HepG2 (cell line): ENCODE measurements around the gene CDC37. TPM values are rescaled to one million over a fixed set of nuclear protein-coding genes. Genes with fewer than 3 reads are reported as not detected.

Experiments
- ATAC-seq: fragments of 200-7000 bp; cut with Tn5 transposase; 3 replicates; pipeline ENCODE4 v1.9.1; 2020; ENCODE audit warnings: mild to moderate bottlenecking, moderate library complexity
- BruUV-seq: library from RNA; stranded (reverse); fragments of 400-500 nt; replicated peaks from 2 replicates; lab custom pipeline; 2021; lab: Mats Ljungman, UMichigan
- CTCF ChIA-PET: fragments of 300-600 bp; formaldehyde crosslinking; extraction: SDS; loops from one replicate; lab custom pipeline; 2021; ENCODE audit warnings: low total read pairs, inconsistent platforms, low intra/inter-chr PET ratio; lab: Yijun Ruan, JAX
- POLR2A ChIA-PET: fragments of 350-600 bp; sonication (Branson Sonifier 250); formaldehyde crosslinking; loops from one replicate; lab custom pipeline; 2020; ENCODE audit warnings: antibody characterized with exemption, inconsistent platforms; lab: Yijun Ruan, JAX
- DNase-seq: peaks from one replicate; pipeline ENCODE4 v3.0.0-alpha.2; 2015; ENCODE audit warnings: low spot score
- FAIRE-seq: peaks from 3 replicates; lab custom pipeline; 2011; peaks lifted over from hg19 to GRCh38; lab: Jason Lieb, UNC
- H2AFZ ChIP-seq: one replicate; pipeline ENCODE4 v1.6.1; 2011; ENCODE audit warnings: low read length, inconsistent platforms
- H3K27ac ChIP-seq: fragments of 300-600 bp; 3 replicates; pipeline ENCODE4 v1.8.0; 2011; ENCODE audit warnings: mixed run types, mild to moderate bottlenecking, mixed read lengths, low read length, inconsistent platforms; ENCODE audit not compliant: insufficient read depth; ENCODE audit errors: extremely low read length
- H3K27me3 ChIP-seq, 2 experiments: fragments of 200-600 bp in 1 of 2; 2 replicates in 1 of 2; 3 replicates in 1 of 2; pipeline versions ENCODE4 v1.6.0 to v1.8.0; 2011; ENCODE audit warnings: low read length in 2 of 2, mild to moderate bottlenecking in 2 of 2, moderate library complexity in 2 of 2, inconsistent platforms in 1 of 2; ENCODE audit not compliant: insufficient read depth in 2 of 2, control insufficient read depth in 1 of 2
- H3K36me3 ChIP-seq, 2 experiments: fragments of 200-600 bp in 1 of 2; replicated peaks in 1 of 2; 2 replicates in 1 of 2; 3 replicates in 1 of 2; pipeline versions ENCODE4 v1.5.1 to v1.8.0; 2011; ENCODE audit warnings: low read length in 2 of 2, inconsistent platforms in 1 of 2; ENCODE audit not compliant: insufficient read depth in 2 of 2, control insufficient read depth in 1 of 2
- H3K4me1 ChIP-seq: 2 replicates; pipeline ENCODE4 v1.5.1; 2012; ENCODE audit warnings: low read length, inconsistent platforms; ENCODE audit not compliant: insufficient read depth
- H3K4me2 ChIP-seq: 2 replicates; pipeline ENCODE4 v1.6.0; 2011; ENCODE audit warnings: low read depth, low read length, inconsistent platforms
- H3K4me3 ChIP-seq, 3 experiments: fragments of 200-600 bp in 1 of 3; sonication (generic), shearing (Covaris generic) in 1 of 3; replicated peaks in 1 of 3; 2 replicates each; pipeline ENCODE4 v1.5.1; 2011 to 2016; ENCODE audit warnings: low read length in 3 of 3, inconsistent platforms in 2 of 3, low read depth in 2 of 3, mild to moderate bottlenecking in 2 of 3, control low read depth in 1 of 3, mixed read lengths in 1 of 3; ENCODE audit not compliant: insufficient read depth in 1 of 3
- H3K79me2 ChIP-seq: one replicate; pipeline ENCODE4 v1.6.1; 2011; ENCODE audit warnings: low read length, inconsistent platforms; ENCODE audit not compliant: insufficient read depth
- H3K9ac ChIP-seq: 2 replicates; pipeline ENCODE4 v1.6.0; 2011; ENCODE audit warnings: mild to moderate bottlenecking, low read depth, low read length, inconsistent platforms; ENCODE audit not compliant: insufficient read depth
- H3K9me3 ChIP-seq: 2 replicates; pipeline ENCODE4 v1.5.1; 2012; ENCODE audit warnings: mild to moderate bottlenecking, low read length
- H4K20me1 ChIP-seq: 2 replicates; pipeline ENCODE4 v1.6.0; 2011; ENCODE audit warnings: inconsistent platforms, mild to moderate bottlenecking, low read length, moderate library complexity; ENCODE audit not compliant: insufficient read depth
- BRF2 ChIP-seq: sonication (generic); formaldehyde crosslinking; IDR thresholded peaks from 2 replicates; pipeline ENCODE4 v1.8.1; 2022; ENCODE audit warnings: mild to moderate bottlenecking, missing genetic modification reagents
- IRF2 ChIP-seq: IDR thresholded peaks from 2 replicates; pipeline ENCODE4 v1.6.1; 2018; ENCODE audit warnings: missing genetic modification reagents, missing compliant biosample characterization
- NRL ChIP-seq: sonication (generic); formaldehyde crosslinking; IDR thresholded peaks from 2 replicates; pipeline ENCODE4 v1.5.0; 2020; ENCODE audit warnings: missing genetic modification reagents, mild to moderate bottlenecking, moderate library complexity, borderline replicate concordance
- PAF1 ChIP-seq: IDR thresholded peaks from 2 replicates; pipeline ENCODE4 v1.6.1; 2016; ENCODE audit warnings: missing genetic modification reagents, missing compliant biosample characterization
- ZFP91 ChIP-seq: sonication (generic); formaldehyde crosslinking; IDR thresholded peaks from 2 replicates; pipeline ENCODE4 v1.9.0; 2022; ENCODE audit warnings: missing genetic modification reagents, mild to moderate bottlenecking, borderline replicate concordance
- ZNF20 ChIP-seq: sonication (generic); formaldehyde crosslinking; IDR thresholded peaks from 2 replicates; pipeline ENCODE4 v1.4.0; 2020; ENCODE audit warnings: mild to moderate bottlenecking, moderate library complexity, missing genetic modification reagents
- ZNF280B ChIP-seq: sonication (generic); formaldehyde crosslinking; IDR thresholded peaks from 2 replicates; pipeline ENCODE4 v1.5.0; 2020; ENCODE audit warnings: missing genetic modification reagents, mild to moderate bottlenecking, borderline replicate concordance
- ZNF367 ChIP-seq: sonication (generic); formaldehyde crosslinking; IDR thresholded peaks from 2 replicates; pipeline ENCODE4 v1.4.0; 2020; ENCODE audit warnings: missing genetic modification reagents, borderline replicate concordance
- ZNF431 ChIP-seq: sonication (generic); formaldehyde crosslinking; IDR thresholded peaks from 2 replicates; pipeline ENCODE4 v1.9.0; 2022; ENCODE audit warnings: missing genetic modification reagents, low read depth, mild to moderate bottlenecking, borderline replicate concordance
- ZNF609 ChIP-seq: sonication (generic); formaldehyde crosslinking; IDR thresholded peaks from 2 replicates; pipeline ENCODE4 v1.4.0; 2020; ENCODE audit warnings: mild to moderate bottlenecking, missing genetic modification reagents, borderline replicate concordance
- WGBS: methylation state at CpG from one replicate; pipeline ENCODE4 v1.1.6; 2017; ENCODE audit warnings: low lambda C conversion rate; 5-methylcytosine and 5-hydroxymethylcytosine counted together
- in situ Hi-C: cut with HindIII; loops from 2 replicates; pipeline ENCODE4 v1.10.0; 2017; ENCODE audit warnings: low pct_unique_long_range_greater_than_20kb; ENCODE audit not compliant: extremely low pct_ligation_motif_present
- intact Hi-C: fragments of 100-400 bp; cut with micrococcal nuclease; formaldehyde crosslinking; loops from one replicate; pipeline ENCODE4 v1.10.0; 2022; ENCODE audit not compliant: unreplicated experiment
- polyA plus RNA-seq, 8 experiments: library from polyadenylated mRNA; depleted of rRNA in 3 of 8; stranded (reverse) in 7 of 8; unstranded in 1 of 8; fragments of >200 nt; fragmentation: Illumina TruSeq in 4 of 8; extraction: Trizol in 4 of 8; gene quantifications; 2 replicates each; pipeline versions ENCODE4 v1.2.1 to v1.2.3, GENCODE V29; 2011 to 2016; ENCODE audit warnings: low read depth in 4 of 8, missing spikeins in 1 of 8, mixed read lengths in 1 of 8; ENCODE audit not compliant: insufficient read depth in 1 of 8
- total RNA-seq, 5 experiments: library from RNA; depleted of rRNA; stranded (reverse); fragments of >200 nt; fragmentation: Illumina TruSeq; extraction: Trizol; gene quantifications; 2 replicates each; pipeline ENCODE4 v1.2.3, GENCODE V29; 2016; ENCODE audit warnings: low read depth in 1 of 5

The CDC37 gene
- total and polyA plus RNA-seq, 2 of the 13 experiments (the other 11 are each of a cell fraction or from before 2014, with no cell fraction given) = 158 to 177 TPM

GRCh38 chr19:10424011-10424637, 20.8 kb upstream of the CDC37 start:
- peak; percentile 58 for DNase-seq
- POLR2A ChIA-PET = no interaction called here
- peak; percentile 92 for ATAC-seq
- H3K9me3 ChIP-seq = no peaks in the 10 kb centered on the region
- peaks cover 12 to 58% of the 10 kb centered on the region in 2 experiments for H3K27me3 ChIP-seq
- H3K4me1 ChIP-seq = peaks cover 41% of the 10 kb centered on the region
- no peak overlapping the region for H2AFZ ChIP-seq
- in situ Hi-C loops (no loop called here), intact Hi-C loops (loop anchor here (1.0 kb wide), 1 partner anchor 20 kb away; no protein-coding TSS in a partner anchor)
- H3K9ac ChIP-seq = 0 out of 2 replicates have a peak overlapping the region, but pooled peaks have one; percentile 13
- H3K4me2 ChIP-seq = peak overlapping the region; percentile 88
- peak overlapping the region; percentile 43 to 75 (median 48); a peak in 5 of 6 replicates for H3K4me3 ChIP-seq
- H3K36me3 ChIP-seq = no peaks in the 10 kb centered on the region
- FAIRE-seq = no peak
- H3K27ac ChIP-seq = no peak overlapping the region
- no peaks in the 10 kb centered on the region for H3K79me2 ChIP-seq
- H4K20me1 ChIP-seq = no peaks in the 10 kb centered on the region
- CTCF ChIA-PET = interaction anchor here (1.1 to 4.1 kb wide), 2 partner anchors 20 to 34 kb away, joined by 5 to 40 read pairs; partner anchors contain the start of gene CDC37
- no CpG with 5 or more reads among the region's 38 CpGs for WGBS
- no TSS peak for BruUV-seq
- peak; percentile 81 for TF ChIP-seq ZFP91 (CRISPR knock-in tag)
- peak; percentile 20; the same call in 1 of the 2 replicates for TF ChIP-seq ZNF280B (CRISPR knock-in tag)
- TF ChIP-seq ZNF431 (CRISPR knock-in tag) = 0 out of 2 replicates have a peak, but pooled peaks have one; percentile 30
- peak; percentile 68 for TF ChIP-seq IRF2 (CRISPR knock-in tag)
- TF ChIP-seq NRL = peak; percentile 24; the same call in 1 of the 2 replicates
- TF ChIP-seq ZNF367 = no peak
- TF ChIP-seq PAF1 = no peak
- no peak for TF ChIP-seq BRF2 (CRISPR knock-in tag)
- no peak for TF ChIP-seq ZNF20
- TF ChIP-seq ZNF609 (CRISPR knock-in tag) = no peak
